22Rv1 (cell line): ENCODE results near the gene PIK3AP1.

ENCODE experiments used
- ZFX ChIP-seq: fragments of 450-650 bp; IDR thresholded peaks from 2 replicates; pipeline ENCODE4 v1.6.1; 2017; ENCODE audit warnings: antibody characterized with exemption, borderline replicate concordance
- TF ChIP-seq, protein P1 (sequence below): fragments of 450-650 bp; IDR thresholded peaks from 2 replicates; pipeline ENCODE4 v1.5.1; 2017; ENCODE audit warnings: mild to moderate bottlenecking

DNA sequence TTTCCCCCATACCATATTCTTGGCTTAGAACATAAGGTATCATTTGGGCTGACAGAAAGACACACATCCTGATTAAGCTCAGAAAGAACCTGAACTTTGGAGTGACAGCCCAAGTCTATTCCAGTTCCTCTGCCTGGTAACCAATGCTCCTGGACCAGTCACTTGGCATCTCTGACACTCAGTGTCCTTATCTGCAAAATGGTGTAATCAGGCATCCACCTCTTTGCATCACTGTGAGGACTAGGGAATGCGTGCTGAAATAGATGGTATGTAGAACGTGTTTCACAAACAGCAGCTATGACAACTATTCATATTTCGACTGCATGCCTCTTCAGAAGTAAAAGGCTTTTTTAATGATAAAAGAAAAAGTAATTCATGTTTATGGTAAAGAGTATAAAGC, 26.2 kb upstream of the PIK3AP1 start:
- TF ChIP-seq, protein P1, sequence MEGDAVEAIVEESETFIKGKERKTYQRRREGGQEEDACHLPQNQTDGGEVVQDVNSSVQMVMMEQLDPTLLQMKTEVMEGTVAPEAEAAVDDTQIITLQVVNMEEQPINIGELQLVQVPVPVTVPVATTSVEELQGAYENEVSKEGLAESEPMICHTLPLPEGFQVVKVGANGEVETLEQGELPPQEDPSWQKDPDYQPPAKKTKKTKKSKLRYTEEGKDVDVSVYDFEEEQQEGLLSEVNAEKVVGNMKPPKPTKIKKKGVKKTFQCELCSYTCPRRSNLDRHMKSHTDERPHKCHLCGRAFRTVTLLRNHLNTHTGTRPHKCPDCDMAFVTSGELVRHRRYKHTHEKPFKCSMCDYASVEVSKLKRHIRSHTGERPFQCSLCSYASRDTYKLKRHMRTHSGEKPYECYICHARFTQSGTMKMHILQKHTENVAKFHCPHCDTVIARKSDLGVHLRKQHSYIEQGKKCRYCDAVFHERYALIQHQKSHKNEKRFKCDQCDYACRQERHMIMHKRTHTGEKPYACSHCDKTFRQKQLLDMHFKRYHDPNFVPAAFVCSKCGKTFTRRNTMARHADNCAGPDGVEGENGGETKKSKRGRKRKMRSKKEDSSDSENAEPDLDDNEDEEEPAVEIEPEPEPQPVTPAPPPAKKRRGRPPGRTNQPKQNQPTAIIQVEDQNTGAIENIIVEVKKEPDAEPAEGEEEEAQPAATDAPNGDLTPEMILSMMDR = no peak
- TF ChIP-seq ZFX = no peak
